GM15510 (cell line): Measurements from ENCODE around the gene COL18A1.

Experiments used
- POLR2A ChIP-seq: IDR thresholded peaks from 3 replicates; pipeline ENCODE4 v1.6.1; 2011; ENCODE audit warnings: borderline replicate concordance; ENCODE audit not compliant: insufficient read length; ENCODE audit errors: extremely low read depth

Gene COL18A1

DNA sequence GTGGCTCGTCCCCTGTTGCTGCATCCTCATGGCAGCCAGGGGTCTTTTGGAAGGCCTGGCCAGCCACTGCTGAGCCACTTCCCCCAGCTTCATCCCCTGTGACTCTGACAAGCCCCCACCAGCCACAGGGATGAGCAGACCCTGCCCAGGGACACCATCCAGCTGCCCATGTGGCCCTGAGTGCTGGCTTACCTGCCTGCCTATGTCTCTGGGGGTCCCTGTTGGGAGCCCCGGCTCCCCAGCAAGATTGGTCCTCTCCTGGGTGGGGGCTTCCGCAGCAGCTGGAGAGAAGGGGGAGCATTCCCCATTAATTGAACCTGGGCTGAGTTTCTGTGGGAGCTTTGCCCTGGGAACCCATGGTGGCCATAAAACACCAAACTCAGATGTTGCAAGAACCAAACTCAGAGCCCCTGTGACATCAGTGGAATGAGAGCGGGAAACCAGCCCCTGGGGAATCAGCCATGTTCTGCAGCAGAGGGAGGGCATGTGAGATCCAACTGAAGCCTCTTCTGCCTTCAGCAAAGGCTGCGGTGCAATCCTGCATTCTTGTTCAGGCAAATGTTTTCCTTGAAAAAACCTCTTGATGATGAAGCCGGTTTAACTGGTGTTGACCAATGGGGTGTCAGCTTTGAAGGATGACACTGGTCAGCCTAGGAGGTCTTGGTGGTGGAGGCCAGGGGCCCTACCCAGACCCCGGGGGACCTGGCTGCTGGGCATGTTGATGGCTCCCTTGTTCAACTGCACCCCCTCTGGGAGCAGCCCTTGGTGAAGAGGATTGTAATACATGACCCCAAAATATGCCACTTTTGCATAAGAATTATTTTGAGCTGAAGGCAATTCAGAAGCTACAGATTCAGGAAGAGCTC, 28.3 kb upstream of the COL18A1 start:
- TF ChIP-seq POLR2A = no peak

DNA sequence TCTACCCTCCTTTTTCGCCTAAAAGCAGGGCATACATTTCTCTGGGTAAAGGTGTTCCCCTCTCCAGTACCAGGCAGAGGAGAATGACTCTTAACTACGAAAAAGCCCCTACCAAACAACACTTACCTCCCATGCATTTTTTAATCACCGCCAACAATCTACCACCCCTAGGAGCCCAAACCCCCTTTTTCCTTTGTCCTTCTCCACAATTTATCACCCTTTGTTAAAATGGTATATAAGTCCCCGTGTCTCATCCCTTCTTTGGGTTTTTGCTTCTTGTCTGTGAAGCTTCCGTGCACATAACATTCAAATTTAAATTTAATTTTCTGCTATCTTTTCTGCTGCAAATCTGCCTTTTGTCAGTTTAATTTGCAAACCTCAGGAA, 27.6 kb upstream of the COL18A1 start:
- no peak for TF ChIP-seq POLR2A

DNA sequence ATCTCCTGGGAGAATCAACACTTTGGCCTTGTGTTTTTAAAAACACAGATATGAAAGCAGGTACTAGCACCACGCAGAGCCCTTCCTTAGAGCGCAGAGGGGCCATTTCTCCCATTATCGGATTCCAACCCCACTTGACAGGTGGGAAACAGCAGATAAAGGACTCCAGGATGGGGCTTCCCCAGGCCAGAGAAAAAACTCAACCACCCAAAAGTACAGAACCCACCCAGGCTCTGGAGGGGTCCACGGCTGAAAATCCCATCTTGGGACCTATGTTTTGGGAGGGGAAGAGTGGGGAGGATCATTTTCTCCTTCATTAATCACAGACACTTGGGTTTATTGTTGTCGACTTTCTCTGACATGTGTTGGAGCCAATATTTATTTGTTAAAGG, 27.1 kb upstream of the COL18A1 start:
- no peak for TF ChIP-seq POLR2A

DNA sequence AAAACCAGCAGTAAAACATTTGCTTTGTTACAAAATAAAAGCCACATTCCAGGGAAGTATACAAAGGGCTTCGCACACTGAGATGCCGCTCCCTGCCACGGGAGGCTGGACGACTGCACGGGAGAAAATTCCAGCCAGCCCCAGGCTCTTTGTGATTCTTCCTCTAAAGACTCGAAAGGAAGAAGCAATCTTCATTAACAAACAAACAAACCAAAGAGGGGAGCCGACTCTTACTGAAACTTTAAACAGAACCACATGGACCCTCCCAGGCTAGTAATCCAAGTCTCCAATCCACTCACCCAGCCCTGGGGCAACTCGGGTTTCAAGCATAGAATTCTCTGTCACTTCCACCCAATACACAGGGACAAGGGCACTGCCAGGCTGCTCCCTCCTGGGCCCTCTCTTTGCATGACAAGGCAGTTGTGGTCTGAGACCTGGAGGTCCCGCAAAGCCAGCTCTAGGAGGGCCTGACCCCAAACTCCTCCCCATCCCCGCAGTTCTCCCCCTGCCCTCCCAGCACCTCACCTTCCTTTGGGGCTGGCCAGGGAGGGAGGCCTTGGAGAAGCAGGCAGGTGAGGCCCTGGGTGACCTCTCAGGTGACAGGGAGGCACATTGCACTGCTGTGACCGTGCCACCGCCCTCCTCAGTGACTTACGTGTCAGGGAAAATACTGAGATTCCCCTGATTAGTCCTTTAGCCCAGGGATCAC, 26.6 kb upstream of the COL18A1 start:
- no peak for TF ChIP-seq POLR2A

DNA sequence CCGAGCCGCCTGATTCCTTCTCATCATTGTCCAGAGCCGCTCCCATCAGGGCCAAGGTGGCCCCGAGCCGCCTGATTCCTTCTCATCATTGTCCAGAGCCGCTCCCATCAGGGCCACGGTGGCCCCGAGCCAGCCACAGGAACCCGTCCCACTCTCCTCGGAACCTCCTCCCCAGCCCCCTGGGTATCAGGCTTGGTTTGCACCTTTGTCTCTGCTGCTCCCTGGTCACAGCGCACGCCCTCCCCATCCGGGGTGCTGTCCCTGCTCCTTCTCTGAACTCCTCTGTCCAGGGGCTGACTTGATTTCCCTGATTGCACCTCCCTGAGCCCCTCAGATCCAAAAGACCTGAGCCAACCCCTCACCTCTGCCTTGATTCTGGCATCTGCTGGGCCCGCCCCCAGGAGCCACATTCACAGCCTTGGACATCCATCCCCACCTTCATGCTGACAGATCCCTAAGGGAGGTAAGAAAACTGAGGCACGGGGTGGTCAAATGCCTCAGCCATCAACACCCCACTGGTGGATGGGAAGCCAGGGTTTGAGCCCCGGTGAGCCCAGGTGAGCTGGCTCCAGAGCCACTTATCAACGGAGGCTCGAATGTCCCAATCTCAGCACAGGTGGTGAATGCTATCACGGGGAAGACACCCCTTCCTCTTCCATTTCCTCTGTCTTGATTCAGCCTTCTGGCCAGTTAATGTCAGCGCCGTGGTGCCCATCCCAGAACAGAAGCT, 25.6 kb upstream of the COL18A1 start:
- TF ChIP-seq POLR2A = no peak

DNA sequence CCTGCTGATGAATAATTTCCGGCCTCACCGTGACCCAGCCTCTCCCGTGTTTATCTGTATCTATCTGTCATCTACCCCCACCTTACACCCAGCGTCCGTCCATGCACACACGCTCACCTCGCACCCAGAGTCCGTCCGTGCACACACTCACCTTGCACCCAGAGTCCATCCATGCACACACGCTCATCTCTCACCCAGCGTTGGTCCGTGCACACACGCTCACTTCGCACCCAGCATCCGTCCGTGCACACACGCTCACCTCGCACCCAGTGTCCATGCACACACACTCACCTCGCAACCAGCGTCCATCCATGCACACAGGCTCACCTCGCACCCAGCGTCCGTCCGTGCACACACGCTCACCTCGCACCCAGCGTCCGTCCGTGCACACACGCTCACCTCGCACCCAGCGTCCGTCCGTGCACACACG, 25.0 kb upstream of the COL18A1 start:
- TF ChIP-seq POLR2A = no peak

DNA sequence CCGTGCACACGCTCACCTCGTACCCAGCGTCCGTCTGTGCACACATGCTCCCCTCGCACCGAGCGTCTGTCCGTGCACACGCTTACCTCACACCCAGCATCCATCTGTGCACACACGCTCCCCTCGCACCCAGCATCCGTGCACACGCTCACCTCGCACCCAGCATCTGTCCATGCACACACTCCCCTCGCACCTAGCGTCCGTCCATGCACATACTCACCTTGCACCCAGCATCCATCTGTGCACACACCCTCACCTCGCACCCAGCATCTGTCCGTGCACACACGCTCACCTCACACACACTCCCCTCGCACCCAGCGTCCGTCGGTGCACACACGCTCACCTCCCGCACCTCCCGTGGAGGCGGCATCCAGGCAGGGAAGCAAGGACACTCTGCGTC, 24.4 kb upstream of the COL18A1 start:
- TF ChIP-seq POLR2A = no peak

DNA sequence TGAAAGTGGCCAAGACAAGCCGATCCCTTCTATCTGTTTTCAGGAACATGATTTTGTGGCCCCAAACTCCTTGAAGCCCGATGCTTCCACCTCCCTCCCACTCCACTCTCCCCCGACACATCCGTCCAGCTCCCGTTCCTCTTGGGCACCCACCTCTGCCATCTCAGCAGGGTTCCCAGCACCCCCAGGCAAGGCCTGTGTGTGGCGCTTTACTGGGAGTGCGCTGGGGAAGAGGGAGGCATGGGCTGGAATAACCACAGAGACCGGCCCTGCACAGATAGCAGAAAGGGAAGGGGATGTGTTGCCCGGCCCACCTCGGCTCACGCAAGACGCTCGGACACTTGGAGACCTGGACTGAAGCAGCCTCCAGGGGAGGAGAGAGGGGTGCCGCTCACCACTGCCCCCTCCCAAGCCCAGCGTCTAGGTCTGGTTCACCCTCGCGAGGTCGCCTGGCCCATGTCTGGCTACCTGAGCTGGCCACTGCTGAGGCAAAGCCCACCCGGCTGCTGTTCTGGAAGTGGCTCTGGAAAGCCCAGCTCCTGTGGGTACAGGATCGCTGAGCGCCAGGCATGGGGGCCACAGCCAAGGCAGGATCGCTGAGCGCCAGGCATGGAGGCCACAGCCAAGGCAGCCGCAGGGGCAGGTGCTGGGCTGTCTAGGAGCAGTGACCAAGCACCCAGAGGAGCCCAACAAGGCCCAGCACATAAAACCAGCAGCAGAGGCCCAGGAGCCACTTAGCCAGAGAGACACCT, 23.8 kb upstream of the COL18A1 start:
- no peak for TF ChIP-seq POLR2A

DNA sequence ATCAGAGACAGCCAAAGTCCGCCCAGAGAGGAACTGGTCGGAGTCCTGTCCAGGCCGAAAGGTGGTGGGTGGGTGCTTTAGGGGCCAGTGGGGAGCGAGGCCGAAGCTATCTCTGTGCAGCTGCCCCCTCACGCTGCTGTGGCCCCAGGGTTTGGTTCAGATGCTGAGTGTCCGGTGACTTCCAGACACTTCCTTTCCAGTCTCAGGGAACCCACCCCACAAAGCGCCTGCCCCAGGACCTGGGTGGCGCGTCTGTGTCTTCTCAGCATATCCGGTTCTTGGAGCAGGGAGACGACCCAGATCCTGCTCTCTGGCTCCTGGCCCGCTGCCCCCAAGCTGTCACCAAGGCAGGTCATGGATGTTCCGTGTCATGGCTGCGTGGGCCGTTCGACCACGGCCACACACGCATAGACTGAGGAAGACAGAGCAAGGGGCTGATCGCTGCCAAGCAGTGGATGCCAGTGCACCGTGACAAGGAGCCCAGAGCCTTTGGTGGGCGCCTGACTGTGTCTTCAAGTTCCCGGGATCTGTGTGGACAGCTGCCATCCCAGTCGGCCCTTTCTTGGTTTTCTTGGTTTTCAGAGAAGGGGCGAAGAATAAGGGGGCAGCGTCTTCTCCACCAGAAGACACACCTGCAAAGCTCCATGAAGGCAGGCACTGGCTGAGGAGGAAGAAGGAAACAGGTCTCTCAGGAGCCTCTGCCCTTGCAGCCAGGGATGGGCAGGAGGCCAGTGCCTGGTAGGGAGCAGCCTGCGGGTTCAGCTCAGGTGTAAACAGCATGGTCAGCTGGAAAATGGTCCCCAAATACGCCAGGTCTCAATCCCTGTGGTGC, 22.9 kb upstream of the COL18A1 start:
- no peak for TF ChIP-seq POLR2A

DNA sequence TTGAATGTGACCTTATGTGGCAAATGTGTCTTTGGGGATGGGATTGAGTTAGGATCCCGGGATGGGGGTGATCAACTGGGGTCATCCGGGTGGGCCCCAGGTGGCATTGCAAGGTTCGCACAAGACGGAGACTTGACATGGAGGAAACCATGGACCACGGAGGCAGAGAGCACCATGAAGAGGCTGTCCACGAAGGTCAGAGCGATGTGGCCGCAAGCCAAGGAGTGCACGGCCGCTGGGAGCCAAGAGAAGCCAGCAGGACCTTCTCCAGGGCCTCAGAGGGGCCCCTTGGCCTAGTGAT, 22.3 kb upstream of the COL18A1 start:
- TF ChIP-seq POLR2A = no peak

DNA sequence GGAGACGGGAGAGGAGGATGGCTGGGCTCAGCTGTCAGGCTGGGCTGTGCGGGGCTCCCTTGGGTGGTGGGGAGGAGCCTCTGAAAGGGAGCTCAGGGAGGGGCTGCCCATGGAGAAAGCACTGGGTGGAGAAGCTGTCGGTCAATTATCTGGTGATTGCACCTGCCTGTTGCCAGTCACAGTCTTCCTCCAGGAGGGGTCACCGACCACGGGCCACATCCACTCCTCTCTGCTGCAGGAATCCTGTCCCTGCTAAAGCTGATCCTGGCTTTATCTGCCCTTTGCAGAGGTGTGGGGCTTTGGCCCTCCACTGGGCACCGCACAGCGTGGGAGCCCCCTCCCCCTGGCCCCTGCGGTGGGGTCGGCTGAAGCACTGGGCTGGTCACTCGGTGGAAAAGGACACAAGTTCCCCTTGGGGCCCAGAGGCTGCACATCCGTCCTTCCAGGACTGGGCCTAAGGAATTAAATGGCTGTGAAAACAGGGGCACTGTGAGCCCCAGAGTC, 21.8 kb upstream of the COL18A1 start:
- TF ChIP-seq POLR2A = no peak

DNA sequence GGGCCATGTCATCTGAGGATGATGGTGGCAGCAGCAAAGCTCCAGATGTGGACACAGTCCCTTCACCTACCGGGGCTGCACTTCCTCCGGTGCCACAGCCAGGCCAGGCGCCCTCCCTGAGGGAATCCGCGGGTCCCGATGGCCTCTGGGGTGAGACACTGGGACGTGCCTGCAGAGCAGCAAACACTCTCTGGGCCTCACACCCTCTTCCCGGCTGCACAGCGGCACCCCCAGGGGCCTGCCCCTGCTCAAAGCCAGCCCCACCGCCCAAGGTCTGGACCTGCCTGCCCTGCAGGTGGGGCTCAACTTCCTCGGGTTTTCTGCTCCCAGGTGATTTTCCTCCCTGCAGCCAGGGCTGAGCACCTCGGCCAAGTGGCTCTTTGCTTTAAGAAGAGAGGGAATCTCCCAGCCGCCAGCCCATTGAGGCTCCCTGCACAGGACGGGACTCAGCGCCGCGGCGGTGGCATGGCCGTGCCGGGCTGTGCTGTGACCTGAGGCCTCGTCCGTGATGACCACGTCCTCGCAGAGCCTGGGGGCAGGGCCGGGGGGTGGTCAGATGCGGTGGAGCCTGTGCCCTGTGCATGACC, 21.3 kb upstream of the COL18A1 start:
- TF ChIP-seq POLR2A = no peak

DNA sequence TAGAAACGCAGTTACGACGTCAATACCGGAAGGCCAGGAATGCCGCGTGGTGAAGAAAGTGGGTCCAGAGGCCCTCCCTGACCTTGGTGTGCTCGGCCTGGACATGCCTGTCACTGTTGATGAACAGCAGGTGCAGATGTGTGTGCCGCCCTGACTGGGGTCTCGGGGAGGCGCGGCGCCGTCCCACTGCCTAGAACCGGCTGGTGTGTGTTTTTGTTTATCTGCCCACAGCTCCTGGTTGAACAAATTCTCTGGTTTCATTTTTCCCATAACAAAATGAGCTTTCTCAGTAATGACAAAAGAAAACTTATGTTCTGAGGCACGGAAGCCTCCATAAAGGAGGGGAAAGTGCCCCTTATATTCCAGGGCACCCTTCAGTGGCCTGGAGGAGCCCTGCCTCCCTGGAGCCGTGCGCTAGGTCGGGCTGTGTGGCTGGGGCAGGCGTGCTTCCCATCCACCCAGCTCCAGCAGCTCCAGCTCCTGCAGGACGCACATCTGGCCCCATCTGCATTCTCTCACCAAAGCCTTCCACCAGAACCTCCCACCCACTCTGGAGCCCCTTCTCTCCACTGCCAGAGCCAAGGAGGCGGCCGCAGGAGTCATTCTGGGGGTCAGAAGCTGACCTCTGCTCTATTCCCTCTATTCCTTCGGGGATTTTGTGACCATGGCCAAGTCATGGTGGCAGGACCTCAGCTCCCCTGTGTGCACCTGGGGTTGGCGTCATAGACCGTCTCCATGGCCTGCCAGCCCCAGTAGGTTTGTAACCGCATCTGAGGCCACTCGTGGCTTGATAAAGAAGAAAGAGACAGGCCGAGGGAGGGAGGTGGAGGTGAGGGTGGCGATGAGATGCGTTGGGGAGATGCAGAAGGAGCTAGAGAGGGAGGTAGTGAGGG, 20.1 kb upstream of the COL18A1 start:
- no peak for TF ChIP-seq POLR2A

DNA sequence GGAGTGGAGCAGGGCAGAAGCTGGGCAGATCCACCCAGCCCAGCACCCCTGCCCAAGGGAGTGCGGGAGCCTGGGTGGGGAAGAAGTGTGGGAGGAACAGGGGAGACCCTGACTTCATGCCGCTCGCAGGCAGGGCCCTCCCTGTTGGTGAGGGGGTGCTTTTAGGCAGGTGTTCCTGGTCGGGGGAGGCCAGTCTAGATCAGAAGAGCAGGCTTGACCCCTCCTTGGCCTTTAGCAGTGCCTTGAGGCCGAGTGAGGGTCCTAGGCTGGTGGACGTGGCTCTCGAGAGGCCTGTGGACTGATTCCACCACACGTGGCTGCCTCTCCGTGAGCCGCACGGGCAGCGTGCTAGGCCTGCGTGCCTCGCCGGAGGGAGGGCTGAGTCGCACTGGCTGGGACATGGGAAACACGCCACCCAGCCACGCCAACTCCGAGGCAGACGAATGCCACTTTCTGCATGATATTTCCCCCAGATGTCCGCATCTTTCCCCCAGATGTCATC, 19.4 kb upstream of the COL18A1 start:
- no peak for TF ChIP-seq POLR2A
